Stimulated activated CD4-positive, alpha-beta T cell treated with anti-CD3 and anti-CD28 coated beads, Interleukin-4, amount 100 ng/mL, for 4 hours (primary cell): ENCODE data around the gene ZNF322.

Source experiments
- DNase-seq, 2 experiments: peaks; one replicate each; pipeline ENCODE4 v3.0.0-alpha.2; 2020

The ZNF322 gene

GRCh38 chr6:26613201-26613600, 46.3 kb downstream of the ZNF322 start:
- no peak for DNase-seq

- DNase-seq = no peak
Observed at GRCh38 chr6:26611599-26611998, 47.9 kb downstream of the ZNF322 start.

GRCh38 chr6:26609463-26609862, 50.1 kb downstream of the ZNF322 start:
- DNase-seq = no peak

- peak; percentile 31 to 55 for DNase-seq
Observed at GRCh38 chr6:26607434-26608230, 51.9 kb downstream of the ZNF322 start.

GRCh38 chr6:26604797-26605196, 54.7 kb downstream of the ZNF322 start:
- no peak for DNase-seq

- DNase-seq = no peak
Observed at GRCh38 chr6:26604026-26604425, 55.5 kb downstream of the ZNF322 start.

- DNase-seq = no peak
Observed at GRCh38 chr6:26602262-26602661, 57.3 kb downstream of the ZNF322 start.

- DNase-seq = no peak
Observed at GRCh38 chr6:26600759-26601158, 58.8 kb downstream of the ZNF322 start.

- no peak for DNase-seq
Observed at GRCh38 chr6:26599591-26599990, 60.0 kb downstream of the ZNF322 start.

- DNase-seq = no peak
Observed at GRCh38 chr6:26599134-26599533, 60.4 kb downstream of the ZNF322 start.

- DNase-seq = no peak
Observed at GRCh38 chr6:26598267-26598666, 61.3 kb downstream of the ZNF322 start.

- no peak for DNase-seq
Observed at GRCh38 chr6:26597821-26598220, 61.7 kb downstream of the ZNF322 start.

- no peak for DNase-seq
Observed at GRCh38 chr6:26597389-26597766, 62.2 kb downstream of the ZNF322 start.

GRCh38 chr6:26596579-26597388, 62.8 kb downstream of the ZNF322 start, which contains the start of gene ABT1:
Gene ABT1 (plus strand): TSS chr6:26596953. CDS start chr6:26596983, 30 bp downstream.
- DNase-seq = peak; percentile 94 to 97

GRCh38 chr6:26595669-26596269, 63.8 kb downstream of the ZNF322 start:
- DNase-seq = peak; percentile 80 to 89

- peak in 1 of 2 experiments; percentile 38 for DNase-seq
Observed at GRCh38 chr6:26594730-26595632, 64.6 kb downstream of the ZNF322 start.

GRCh38 chr6:26594131-26594498, 65.4 kb downstream of the ZNF322 start:
- no peak for DNase-seq

GRCh38 chr6:26593278-26594130, 66.0 kb downstream of the ZNF322 start:
- DNase-seq = no peak

GRCh38 chr6:26592649-26593048, 66.9 kb downstream of the ZNF322 start:
- no peak for DNase-seq

- no peak for DNase-seq
Observed at GRCh38 chr6:26588965-26589364, 70.6 kb downstream of the ZNF322 start.
